Measurements from ENCODE around the gene DNASE1L3.
"Not testable (repeated sequence)": the region's sequence is repeated elsewhere in the genome, so short reads cannot be mapped to it uniquely, and the experiment has no call there.

The DNASE1L3 gene

DNA sequence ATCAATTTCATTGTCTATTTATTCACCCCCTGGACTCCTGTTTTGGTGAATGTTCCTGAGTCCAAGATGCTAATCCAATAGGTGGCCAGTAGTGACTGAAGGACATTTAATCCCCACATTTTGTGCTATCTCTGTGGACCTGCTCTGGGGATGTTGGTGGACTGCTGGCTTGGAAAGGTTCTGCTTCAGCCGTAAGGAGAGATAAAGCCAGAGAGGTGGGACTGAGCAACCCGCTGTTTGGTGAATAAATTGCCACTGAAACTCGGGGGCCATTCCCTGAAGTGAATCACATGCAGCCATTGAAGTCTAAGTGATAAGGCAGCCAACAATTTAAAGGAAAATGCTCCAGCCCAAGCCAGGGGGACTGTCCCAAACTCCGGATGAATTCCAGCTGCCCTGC, 25.2 kb upstream of the DNASE1L3 start:
- peak in 1 of 3 experiments; percentile 1 for DNase-seq

DNA sequence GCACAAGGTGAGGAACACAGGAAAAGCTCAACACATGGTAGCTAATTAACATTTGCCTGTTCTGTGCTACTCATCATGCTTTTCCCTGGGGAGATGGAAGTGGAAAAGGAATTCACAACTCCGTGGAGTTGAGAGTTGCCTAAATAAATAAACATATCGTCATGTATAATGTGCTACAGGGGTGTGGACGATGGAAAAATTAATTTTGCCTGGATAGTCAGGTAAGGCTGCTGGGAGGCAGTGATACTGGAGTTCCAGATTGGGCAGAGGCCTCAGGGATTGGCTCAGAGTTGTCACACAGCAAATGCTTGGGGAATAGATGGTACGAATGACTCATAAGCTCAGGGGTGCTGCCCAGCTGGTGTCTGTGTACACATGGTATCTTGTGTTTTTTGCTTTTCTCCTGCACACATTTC, 23.8 kb upstream of the DNASE1L3 start:
- peak in 2 of 3 experiments; percentile 4 to 6 for DNase-seq

DNA sequence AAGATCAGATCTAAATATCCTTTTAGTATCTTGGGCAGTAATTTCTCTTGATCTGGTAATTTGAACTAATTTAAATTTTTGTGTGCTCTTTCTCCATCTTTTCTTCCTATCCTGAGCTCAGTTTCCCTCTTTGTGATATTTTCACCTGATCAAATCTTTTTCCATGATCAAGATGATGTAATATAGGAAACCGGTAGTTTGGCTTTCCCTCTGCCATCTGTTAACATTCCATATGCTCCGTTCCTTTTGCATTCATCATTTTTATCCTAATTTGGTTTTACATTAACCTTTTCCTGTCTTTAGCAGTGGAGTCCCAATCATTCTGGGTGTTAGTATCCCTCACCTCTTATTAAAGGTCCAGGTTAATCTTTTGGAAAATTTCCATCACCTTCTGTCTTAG, 20.9 kb upstream of the DNASE1L3 start:
- DNase-seq = no peak

DNA sequence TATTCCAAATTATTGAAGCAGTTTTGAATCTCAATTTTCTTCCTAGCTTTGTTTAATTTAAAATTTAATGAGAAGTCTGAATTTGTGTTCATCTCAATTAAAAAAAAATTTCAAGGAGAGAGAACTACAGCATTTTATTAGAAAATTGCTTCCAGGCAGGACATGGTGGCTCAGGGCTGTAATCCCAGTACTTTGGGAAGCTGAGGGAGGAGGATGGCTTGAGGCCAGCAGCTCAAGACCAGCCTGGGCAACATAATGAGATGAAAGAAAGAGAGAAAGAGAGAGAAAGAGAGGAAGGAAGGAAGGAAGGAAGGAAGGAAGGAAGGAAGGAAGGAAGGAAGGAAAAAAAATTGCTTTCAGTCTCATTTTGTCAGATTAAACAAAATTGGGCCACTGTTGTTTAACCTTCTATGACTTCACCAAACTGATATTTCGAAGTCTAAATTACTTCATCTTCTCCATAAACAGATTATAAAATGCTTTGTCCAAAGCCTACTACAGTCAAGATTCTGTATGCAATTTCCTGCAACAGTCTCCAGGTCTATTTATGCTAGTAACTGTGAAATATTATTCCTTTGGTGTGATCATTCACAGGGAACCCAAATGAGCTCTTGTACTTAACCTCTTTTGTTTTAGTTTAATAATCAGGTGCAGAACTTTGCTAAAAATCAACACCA, 20.2 kb upstream of the DNASE1L3 start:
- DNase-seq = no peak

DNA sequence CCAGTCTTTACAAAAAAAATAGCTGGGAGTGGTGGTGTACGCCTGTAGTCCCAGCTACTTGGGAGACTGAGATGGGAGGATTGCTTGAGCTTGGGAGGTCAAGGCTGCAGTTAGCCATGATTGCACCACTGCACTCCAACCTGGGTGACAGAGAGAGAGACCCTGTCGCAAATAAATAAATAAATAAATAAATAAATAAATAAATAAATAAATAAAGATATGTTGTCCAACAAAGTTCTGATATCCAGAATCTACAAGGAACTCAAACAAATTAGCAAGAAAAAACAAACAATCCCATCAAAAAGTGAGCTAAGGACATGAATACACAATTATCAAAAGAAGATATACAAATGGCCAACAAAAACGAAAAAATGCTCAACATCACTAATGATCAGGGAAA, 17.2 kb upstream of the DNASE1L3 start:
- DNase-seq = not testable (repeated sequence)

DNA sequence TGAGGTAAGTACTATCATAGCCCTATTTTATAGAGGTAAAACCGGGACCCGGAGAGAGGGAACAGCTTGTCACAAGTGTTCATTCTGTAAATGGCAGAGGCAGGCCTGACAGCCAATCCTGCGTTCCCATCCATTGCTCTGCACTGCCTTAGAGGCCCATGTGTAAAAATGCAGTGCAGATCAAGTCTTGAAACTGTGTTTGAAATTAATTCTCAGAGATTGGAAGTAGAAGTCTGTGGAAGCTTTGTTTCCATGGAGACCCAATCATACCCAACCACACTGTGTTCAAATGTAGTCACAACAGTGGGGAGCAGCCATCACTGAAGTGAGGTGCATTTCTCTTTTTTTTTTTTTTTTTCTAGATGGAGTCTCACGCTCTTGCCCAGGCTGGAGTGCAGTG, 13.1 kb upstream of the DNASE1L3 start:
- no peak for DNase-seq

DNA sequence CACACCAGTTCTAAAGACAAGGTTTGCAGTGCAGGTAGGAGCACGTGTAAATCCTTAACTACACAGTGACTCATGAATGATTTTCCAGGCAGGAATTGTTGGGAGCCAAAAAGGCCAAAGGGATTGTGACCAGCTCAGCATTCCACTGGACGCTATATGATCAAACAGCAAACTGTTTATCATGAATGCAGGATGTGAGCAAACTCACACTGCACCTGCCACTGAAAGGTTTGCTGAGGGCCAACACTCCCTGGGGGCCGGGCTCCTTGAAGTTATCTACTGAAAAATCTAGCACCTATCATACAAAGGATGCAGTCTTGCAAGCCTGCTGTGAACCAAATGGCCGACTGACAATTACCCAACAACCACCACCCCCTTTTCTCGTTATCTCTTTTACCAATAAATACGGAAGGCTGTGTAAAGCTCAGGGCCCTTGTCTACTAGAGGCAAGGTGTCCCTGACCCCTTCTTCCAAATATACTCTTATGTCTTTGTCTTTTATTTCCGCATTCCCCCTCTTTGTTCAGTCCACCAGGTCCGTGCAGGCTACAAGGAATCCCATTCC, 11.5 kb upstream of the DNASE1L3 start:
- peak in 1 of 3 experiments; percentile 27 for DNase-seq

DNA sequence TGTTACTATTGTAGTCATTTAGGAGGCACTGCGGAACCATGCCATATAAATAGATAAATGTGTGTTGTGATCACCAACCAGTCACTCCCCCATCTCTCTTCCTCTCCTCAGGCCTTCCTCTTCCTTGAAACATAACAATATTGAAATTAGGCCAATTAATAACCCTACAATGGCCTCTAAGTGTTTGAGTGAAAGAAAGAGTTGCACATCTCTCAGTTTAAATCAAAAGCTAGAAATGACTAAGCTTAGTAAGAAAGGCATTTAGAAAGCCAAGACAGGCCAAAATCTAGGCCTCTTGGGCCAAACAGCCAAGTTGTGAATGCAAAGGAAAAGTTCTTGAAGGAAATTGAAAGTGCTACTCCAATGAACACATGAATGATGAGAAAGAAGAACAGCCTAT, 8.1 kb upstream of the DNASE1L3 start:
- DNase-seq = no peak

DNA sequence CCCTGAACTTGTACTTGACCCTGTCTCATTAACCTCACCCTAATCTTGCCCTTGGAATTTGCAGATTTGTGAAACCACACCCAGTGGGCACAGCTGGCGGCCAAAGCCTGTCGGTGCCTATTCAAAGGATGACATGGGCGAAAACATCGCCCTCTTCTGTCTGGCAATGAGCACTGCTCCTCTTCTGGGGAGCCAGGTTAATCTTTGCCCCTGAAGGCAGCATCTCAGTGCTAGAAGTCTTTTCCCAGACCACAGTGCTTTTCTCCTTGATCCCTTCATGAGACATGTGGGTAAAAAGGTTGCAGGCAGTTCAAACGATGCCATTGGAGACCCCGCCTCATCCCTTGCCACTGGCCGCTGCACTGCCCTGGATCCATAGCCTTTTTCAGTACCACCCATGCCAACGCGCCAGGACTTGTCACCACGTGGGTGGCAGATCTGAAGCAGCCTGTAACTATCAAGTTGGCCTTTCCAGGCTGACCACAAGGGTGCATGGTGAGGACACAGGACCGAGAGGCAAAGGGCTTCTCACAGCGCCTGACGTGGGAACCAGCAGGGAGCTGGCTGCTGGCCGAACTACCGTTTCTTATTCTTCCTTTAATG, 6.5 kb upstream of the DNASE1L3 start:
- DNase-seq = peak in 2 of 3 experiments; percentile 14 to 52

DNA sequence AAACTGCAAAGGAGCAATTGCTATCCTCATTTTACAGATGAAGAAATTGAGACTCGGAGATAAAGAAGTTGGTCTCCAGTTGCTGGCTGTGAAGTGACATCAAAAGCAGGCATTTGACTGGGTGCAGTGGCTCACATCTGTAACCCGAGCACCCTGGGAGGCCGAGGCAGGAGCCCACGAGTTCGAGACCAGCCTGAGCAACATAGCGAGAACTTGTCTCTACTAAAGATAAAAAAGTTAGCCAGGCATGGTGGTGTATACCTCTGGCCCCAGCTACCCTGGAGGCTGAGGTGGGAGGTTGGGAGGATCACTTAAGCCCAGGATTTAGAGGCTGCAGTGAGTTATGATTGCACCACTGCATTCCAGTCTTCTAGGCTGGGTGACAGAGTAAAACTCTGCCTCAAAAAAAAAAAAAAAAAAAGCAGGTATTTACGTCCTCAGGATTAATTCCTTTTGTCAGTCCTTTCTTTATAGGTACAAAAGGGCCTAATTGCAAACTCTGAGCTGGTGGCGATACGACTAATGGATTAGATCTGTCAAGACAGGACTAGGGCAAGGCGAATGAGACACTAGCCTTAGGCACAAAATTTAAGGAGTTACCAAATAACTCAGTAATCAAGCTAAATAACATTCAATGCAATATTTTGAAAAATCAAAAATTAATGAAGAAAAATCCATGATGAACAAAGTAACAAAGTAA, 5.9 kb upstream of the DNASE1L3 start:
- no peak for DNase-seq

DNA sequence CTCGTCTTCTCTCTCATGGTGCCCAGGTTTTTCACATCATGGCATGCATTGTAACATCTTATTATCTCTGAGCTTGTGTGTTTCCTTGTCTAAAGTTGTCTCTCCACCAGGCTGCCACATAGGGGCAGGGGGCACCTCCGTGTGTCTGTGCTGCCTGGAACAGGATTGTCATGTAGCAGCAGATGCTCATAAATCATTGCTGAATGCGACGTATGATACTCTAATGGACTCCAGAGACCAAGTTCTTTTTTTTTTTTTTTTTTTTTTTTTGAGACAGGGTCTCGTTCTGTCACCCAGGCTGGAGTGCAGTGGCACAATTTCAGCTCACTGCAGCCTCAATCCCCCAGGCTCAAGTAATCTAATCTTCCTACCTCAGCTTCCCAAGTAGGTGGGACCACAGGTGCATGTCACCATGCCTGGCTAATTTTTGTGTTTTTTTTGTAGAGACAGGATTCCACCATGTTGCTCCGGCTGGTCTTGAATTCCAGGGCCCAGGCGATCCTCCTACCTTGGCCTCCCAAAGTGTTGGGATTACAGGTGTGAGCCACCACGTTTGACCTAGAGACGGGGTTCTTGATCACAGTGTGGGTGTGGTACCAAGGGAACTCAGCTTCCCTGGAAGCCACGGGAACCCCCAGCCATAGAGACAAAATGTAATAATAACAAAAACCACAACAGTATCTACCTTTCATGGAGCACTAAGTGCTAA, 4.7 kb upstream of the DNASE1L3 start:
- peak in 1 of 3 experiments; percentile 5 for DNase-seq

DNA sequence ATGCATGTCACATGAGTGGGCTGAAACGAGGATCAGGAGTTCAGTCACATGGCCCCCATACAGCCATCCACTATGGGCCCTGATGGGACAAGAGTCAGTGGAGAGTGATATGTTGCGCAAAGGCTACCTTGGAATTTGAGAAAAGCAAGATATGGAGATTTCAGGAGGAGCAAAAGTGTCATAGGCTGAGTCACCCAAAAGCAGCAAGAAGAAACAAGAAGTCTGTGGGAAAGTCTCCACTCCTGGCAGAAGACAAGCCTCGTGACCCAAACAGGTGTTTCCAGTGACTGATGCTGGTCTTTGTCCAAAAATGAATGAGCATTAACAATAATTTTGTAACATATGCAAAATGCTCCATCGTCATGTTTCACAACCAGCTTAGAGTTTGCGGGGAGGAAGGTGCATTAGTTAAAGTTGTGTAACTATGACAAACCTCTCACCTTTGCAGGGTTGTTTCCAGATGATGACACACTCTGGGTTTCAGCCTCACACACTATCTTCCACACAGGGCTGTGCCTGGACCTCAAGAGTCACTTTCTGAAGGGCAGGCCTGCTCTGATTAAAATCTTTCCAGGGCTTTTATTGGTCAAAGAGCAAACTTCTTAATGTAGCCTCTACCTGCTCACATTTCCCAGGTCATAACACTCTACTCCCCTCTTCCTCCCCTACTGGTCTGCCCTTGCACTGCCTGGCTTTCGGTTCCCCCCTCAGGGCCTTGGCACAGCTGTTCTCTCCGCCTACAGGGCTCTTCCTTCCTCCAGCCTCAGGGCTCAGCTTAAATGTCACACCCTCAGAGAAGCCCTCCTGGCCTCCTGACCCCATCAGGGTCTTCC, 3.9 kb upstream of the DNASE1L3 start:
- DNase-seq = no peak

DNA sequence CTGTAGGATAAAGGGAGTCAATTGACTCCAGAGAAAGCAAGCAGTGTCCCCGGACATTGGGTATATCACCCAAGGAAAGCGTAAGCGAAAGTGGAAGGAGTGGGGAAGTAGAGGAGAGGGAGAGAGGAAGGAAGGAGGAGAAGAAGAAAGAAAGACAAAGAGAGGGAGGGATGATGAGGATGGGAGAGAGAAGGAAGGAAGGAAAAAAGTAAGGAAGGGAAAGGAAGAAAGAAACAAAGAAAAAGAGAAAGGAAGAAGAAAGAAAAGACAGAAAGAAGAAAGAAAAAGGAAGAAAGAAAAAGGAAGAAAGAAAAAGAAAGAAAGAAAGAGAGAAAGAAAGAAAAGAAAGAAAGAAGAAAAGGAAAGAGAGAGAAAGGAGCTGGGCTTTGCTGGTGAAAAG, 839 bp downstream of the DNASE1L3 start:
- DNase-seq = no peak

DNA sequence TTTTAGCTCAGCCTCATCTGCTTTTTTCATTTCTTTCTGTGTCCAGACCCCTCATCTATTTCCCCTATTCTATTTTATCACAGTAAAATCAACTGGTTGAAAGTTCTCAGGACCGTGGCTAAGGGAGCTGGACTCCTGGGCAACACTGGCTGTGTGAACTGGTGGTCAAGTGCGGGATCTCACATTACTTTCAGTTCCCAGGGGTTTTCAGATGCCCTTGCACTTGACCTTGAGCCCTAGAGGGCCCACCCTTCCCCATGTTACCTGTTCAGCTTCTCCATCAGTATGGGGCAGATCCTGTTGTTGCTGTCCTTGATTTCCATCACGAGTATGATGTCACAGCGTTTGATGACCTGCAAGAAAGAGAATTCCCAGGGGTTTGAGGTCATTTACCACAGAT, 2.8 kb downstream of the DNASE1L3 start:
- no peak for DNase-seq

DNA sequence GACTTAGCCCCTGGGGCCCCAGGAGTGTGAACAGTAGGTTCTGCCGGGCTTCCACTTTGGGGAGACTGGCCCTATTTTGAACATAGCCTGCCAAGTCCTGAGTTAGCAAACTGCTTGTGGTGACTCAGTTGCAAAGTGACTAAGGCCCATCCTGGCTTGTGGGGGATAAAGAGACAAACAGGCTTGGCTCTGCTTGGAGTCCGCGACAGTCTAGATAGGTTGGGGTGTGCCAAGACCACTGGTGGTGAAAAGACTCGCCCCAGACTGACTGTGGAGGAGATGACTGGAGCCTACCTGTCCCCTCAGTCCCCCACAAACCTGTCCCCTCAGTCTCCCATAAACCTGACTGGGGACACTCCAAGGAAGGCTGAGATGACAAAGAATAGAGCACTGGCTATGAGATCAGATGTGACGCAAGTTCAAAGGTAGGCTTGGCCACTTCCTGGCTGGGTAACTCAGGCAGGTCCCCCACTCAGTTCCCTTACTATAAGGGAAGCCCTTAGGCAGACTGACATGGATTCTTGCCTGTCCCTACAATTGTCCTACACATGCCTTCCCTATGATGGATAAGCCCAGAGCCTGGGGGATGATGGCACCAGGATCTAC, 4.3 kb downstream of the DNASE1L3 start:
- no peak for DNase-seq

DNA sequence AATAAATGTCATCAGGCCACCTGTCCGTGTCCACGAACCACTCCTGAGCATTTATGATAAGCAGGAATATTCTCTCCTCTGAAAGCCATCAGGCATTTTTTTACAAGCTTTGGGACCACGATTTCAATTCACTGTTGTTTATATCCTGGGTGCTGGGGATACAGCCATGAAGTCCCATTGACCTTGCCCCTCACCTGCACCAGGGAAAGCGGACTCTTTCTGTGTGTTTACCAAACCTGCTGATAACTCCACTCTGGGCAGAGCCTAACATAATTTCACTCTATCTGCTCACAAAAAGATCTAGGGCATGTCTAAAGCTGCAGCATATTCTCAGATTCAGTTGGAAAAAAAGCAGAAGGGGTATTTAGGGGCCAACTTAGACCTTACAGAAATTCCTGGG, 4.8 kb downstream of the DNASE1L3 start:
- no peak for DNase-seq

DNA sequence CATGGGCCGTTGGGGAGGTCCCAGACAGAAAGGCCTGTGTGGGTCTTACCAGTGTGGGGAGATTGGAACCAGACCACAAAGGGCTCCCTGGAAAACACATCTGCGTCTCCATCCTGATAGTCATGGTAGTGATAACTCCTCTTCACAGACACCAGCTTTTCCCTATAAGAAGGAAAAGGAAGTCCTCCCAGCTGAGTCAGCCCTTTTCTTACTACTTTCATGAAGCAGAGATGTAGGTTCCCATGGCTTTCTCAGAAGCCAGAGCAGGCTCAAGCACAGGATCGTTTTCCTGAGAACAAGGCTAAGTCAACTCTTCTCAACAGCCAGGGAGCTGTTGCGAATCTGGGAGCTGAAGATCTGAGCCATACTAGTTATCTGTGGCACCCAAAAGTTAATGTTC, 6.1 kb downstream of the DNASE1L3 start:
- DNase-seq = no peak

DNA sequence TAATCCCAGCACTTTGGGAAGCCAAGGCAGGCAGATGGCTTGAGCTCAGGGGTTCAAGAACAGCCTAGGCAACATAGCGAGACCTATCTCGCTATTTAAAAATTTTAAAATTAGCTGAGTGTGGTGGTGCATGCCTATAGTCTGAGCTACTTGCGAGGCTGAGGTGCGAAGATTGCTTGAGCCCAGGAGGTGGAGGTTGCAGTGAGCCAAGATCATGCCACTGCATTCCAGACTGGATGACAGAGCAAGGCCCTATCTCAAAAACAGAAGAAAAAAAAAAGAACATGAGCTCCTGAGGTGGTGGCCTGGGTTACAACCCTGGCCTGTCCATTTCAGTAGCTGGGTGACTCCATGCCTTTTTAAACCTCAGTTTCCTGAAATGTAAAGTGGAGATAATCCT, 7.2 kb downstream of the DNASE1L3 start:
- no peak for DNase-seq

DNA sequence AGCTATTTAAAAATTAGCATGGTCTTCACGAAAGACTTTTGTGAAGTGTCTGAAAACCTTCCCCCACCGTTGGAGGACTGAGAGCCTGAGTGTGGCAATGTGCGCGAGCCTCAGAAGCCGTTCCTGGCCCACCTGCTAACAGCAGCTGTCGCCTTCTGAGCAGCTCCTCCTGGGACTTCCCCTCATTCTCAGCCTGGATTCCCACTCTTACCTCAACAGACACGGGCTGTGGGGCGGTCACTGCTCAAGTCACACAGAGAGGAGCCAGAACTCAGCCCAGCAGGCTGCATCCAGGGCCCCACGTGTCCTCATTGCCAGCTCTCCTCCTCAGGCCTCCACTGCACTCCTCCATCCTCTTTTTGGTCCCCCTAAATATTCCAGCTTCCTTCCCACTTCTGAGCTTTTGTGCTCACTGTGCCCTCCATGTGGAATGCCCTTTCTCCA, 7.8 kb downstream of the DNASE1L3 start:
- DNase-seq = no peak

DNA sequence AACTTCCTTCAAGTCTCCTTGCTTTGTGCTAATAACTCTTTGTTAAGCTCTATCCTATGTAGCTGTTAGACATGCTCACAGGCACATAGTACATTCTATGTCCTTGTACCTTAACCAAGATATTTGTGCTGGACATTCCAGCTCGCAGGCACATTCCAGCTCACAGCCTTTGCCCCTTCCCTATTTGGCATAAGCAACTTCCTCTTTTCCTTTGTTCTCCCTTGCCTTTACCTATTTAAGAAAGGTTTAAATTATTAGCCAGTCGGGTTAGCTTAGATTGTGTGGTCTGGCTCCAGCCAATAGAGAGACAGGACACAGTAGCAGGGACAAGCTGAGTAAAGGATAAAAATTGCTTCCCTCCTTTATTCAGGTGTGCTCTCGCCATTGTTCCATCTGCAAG, 9.3 kb downstream of the DNASE1L3 start:
- DNase-seq = not testable (repeated sequence)

DNA sequence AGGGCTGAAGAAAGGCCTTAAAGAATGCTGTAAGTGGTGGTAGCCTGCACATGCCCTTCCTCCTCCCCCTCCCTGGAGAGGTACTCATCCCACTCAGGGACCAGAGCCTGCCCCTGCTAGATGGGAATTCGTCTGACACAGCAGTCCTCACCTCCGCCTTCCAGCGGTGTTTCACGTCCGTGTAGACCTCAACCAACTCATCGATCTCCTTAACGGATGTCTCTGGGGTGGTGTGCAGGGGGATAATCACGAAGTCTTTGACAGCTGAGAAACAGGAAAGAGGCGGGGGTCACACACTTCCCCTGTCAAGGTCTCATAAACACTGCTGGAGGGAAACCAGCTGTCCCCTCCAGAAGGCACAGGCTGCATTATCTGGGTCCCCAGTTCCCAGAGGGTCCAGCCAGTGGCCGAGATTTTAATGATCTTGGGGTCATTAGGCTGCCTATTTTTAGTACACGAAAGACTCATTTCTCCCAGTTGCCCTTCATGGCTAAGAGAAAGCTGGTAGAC, 9.9 kb downstream of the DNASE1L3 start:
- DNase-seq = no peak

All from NCI-H1417 (cell line).